Mesenchymal stem cell (in vitro differentiated cells and primary cell): Measurements from ENCODE around the gene TRAK2.

Experiments
- DNase-seq: peaks from one replicate; pipeline ENCODE4 v3.0.0-alpha.2; 2013
- H2AFZ ChIP-seq: one replicate; pipeline ENCODE4 v1.6.1; 2013; ENCODE audit warnings: low read depth, mild to moderate bottlenecking, control low read depth, inconsistent platforms, low read length, moderate library complexity
- H2AK5ac ChIP-seq: 2 replicates; pipeline ENCODE4 v1.6.1; 2013; ENCODE audit warnings: low read length, moderate library complexity, mild to moderate bottlenecking, inconsistent platforms; ENCODE audit not compliant: severe bottlenecking
- H2BK120ac ChIP-seq: one replicate; pipeline ENCODE4 v1.6.1; 2013; ENCODE audit warnings: low read depth, mild to moderate bottlenecking, inconsistent platforms, low read length, moderate library complexity
- H2BK12ac ChIP-seq, 2 experiments: one replicate each; pipeline ENCODE4 v1.6.1; 2013; ENCODE audit warnings: inconsistent platforms in 2 of 2, low read length in 2 of 2, mild to moderate bottlenecking in 2 of 2, moderate library complexity in 2 of 2, control low read depth in 1 of 2
- H2BK15ac ChIP-seq: one replicate; pipeline ENCODE4 v1.6.1; 2013; ENCODE audit warnings: mild to moderate bottlenecking, low read depth, inconsistent platforms; ENCODE audit not compliant: poor library complexity, severe bottlenecking
- H2BK5ac ChIP-seq: 2 replicates; pipeline ENCODE4 v1.6.1; 2013; ENCODE audit warnings: low read depth, mild to moderate bottlenecking, low read length, control low read depth, inconsistent platforms; ENCODE audit not compliant: poor library complexity, severe bottlenecking
- H3K14ac ChIP-seq, 2 experiments: one replicate each; pipeline ENCODE4 v1.6.1; 2013; ENCODE audit warnings: inconsistent platforms in 2 of 2, low read length in 2 of 2, control low read depth in 1 of 2, mild to moderate bottlenecking in 1 of 2, moderate library complexity in 1 of 2
- H3K18ac ChIP-seq, 2 experiments: one replicate each; pipeline ENCODE4 v1.6.1; 2013; ENCODE audit warnings: inconsistent platforms in 2 of 2, low read length in 2 of 2, control low read depth in 1 of 2, low read depth in 1 of 2, mild to moderate bottlenecking in 1 of 2
- H3K23ac ChIP-seq, 2 experiments: one replicate each; pipeline ENCODE4 v1.6.1; 2013; ENCODE audit warnings: inconsistent platforms in 2 of 2, low read length in 2 of 2, mild to moderate bottlenecking in 2 of 2, moderate library complexity in 2 of 2, control low read depth in 1 of 2
- H3K27ac ChIP-seq: 2 replicates; pipeline ENCODE4 v1.5.1; 2013; ENCODE audit warnings: mild to moderate bottlenecking, moderate library complexity, low read length, control low read depth, inconsistent platforms; ENCODE audit not compliant: poor library complexity, severe bottlenecking
- H3K27me3 ChIP-seq, 2 experiments: 2 replicates each; pipeline versions ENCODE4 v1.6.1 to v1.7.0; 2013; ENCODE audit warnings: low read length in 2 of 2, mild to moderate bottlenecking in 2 of 2, moderate library complexity in 2 of 2, control low read depth in 1 of 2, inconsistent platforms in 1 of 2; ENCODE audit not compliant: control insufficient read depth in 1 of 2, insufficient read depth in 1 of 2
- H3K36me3 ChIP-seq, 2 experiments: 2 replicates each; pipeline versions ENCODE4 v1.6.1 to v1.7.0; 2013; ENCODE audit warnings: low read length in 2 of 2, control low read depth in 1 of 2, inconsistent platforms in 1 of 2, low read depth in 1 of 2, mild to moderate bottlenecking in 1 of 2; ENCODE audit not compliant: insufficient read depth in 2 of 2, control insufficient read depth in 1 of 2
- H3K4ac ChIP-seq, 2 experiments: one replicate each; pipeline ENCODE4 v1.6.1; 2013; ENCODE audit warnings: inconsistent platforms in 2 of 2, low read length in 2 of 2, mild to moderate bottlenecking in 2 of 2, moderate library complexity in 2 of 2, control low read depth in 1 of 2, low read depth in 1 of 2
- H3K4me1 ChIP-seq: 2 replicates; pipeline ENCODE4 v1.6.1; 2013; ENCODE audit warnings: low read depth, low read length, control low read depth; ENCODE audit not compliant: control insufficient read depth, insufficient read depth
- H3K4me2 ChIP-seq: 2 replicates; pipeline ENCODE4 v1.6.1; 2013; ENCODE audit warnings: low read length, mild to moderate bottlenecking, inconsistent platforms; ENCODE audit not compliant: poor library complexity, severe bottlenecking
- H3K4me3 ChIP-seq, 2 experiments: 2 replicates each; pipeline versions ENCODE4 v1.5.1 to v1.7.0; 2013; ENCODE audit warnings: low read length in 2 of 2, mild to moderate bottlenecking in 2 of 2, control low read depth in 1 of 2, low read depth in 1 of 2; ENCODE audit not compliant: insufficient read depth in 1 of 2
- H3K79me1 ChIP-seq: replicated peaks from 2 replicates; pipeline ENCODE4 v1.6.1; 2013; ENCODE audit warnings: mild to moderate bottlenecking, control low read depth, low read length, inconsistent platforms; ENCODE audit not compliant: poor library complexity, severe bottlenecking
- H3K9ac ChIP-seq: 2 replicates; pipeline ENCODE4 v1.7.0; 2013; ENCODE audit warnings: mild to moderate bottlenecking, low read length, moderate library complexity
- H3K9me3 ChIP-seq: 2 replicates; pipeline ENCODE4 v1.7.0; 2013; ENCODE audit warnings: mild to moderate bottlenecking, low read length; ENCODE audit not compliant: control insufficient read depth
- H4K8ac ChIP-seq: one replicate; pipeline ENCODE4 v1.6.1; 2013; ENCODE audit warnings: inconsistent platforms, mild to moderate bottlenecking, low read length, moderate library complexity
- H4K91ac ChIP-seq: one replicate; pipeline ENCODE4 v1.6.1; 2013; ENCODE audit warnings: mild to moderate bottlenecking, low read length, inconsistent platforms
- WGBS: methylation state at CpG from one replicate; pipeline ENCODE4 v1.1.7; 2013; ENCODE audit warnings: mixed read lengths; 5-methylcytosine and 5-hydroxymethylcytosine counted together

TRAK2 gene

GRCh38 chr2:201458381-201458780 lies 7.1 kb upstream of the TRAK2 start:
- peaks cover 1% of the 10 kb centered on the region for H3K4me1 ChIP-seq
- H2BK15ac ChIP-seq = no peak overlapping the region
- no peaks in the 10 kb centered on the region for H3K27me3 ChIP-seq
- H4K8ac ChIP-seq = no peak overlapping the region
- H3K4me3 ChIP-seq = no peak overlapping the region
- H3K36me3 ChIP-seq = peaks cover 5 to 75% of the 10 kb centered on the region in 2 experiments
- DNase-seq = no peak
- no peak overlapping the region for H2AFZ ChIP-seq
- no peak overlapping the region for H3K4ac ChIP-seq
- H3K27ac ChIP-seq = no peak overlapping the region
- H3K14ac ChIP-seq = no peak overlapping the region
- peaks cover 7% of the 10 kb centered on the region for H3K9me3 ChIP-seq
- no peak overlapping the region for H3K18ac ChIP-seq
- H2BK120ac ChIP-seq = no peak overlapping the region
- H2BK12ac ChIP-seq = no peak overlapping the region
- no peak overlapping the region for H2BK5ac ChIP-seq
- peaks cover 8% of the 10 kb centered on the region for H3K79me1 ChIP-seq
- H3K23ac ChIP-seq = no peak overlapping the region
- H4K91ac ChIP-seq = no peak overlapping the region
- H3K9ac ChIP-seq = no peak overlapping the region
- no peak overlapping the region for H3K4me2 ChIP-seq
- H2AK5ac ChIP-seq = no peak overlapping the region

GRCh38 chr2:201452922-201453643 lies 1.8 kb upstream of the TRAK2 start:
- H2BK5ac ChIP-seq = no peak overlapping the region
- no peak overlapping the region for H2BK15ac ChIP-seq
- no peak overlapping the region for H2BK120ac ChIP-seq
- H3K9me3 ChIP-seq = no peaks in the 10 kb centered on the region
- peak overlapping the region in 1 of 2 experiments; percentile 99 for H3K4me3 ChIP-seq
- H2AFZ ChIP-seq = no peak overlapping the region
- 89% methylated on average over 1 of the region's 6 CpGs for WGBS
- no peak overlapping the region for H3K27ac ChIP-seq
- H3K4me2 ChIP-seq = no peak overlapping the region
- no peak overlapping the region for H3K23ac ChIP-seq
- H3K9ac ChIP-seq = peak overlapping the region; percentile 96
- no peak overlapping the region for H3K18ac ChIP-seq
- H4K91ac ChIP-seq = no peak overlapping the region
- no peak for DNase-seq
- no peaks in the 10 kb centered on the region for H3K27me3 ChIP-seq
- no peak overlapping the region for H2BK12ac ChIP-seq
- H3K79me1 ChIP-seq = peaks cover 13% of the 10 kb centered on the region
- H3K4me1 ChIP-seq = peaks cover 3% of the 10 kb centered on the region
- no peak overlapping the region for H4K8ac ChIP-seq
- no peak overlapping the region for H2AK5ac ChIP-seq
- no peak overlapping the region for H3K4ac ChIP-seq
- no peak overlapping the region for H3K14ac ChIP-seq
- peaks cover 0 to 38% of the 10 kb centered on the region in 2 experiments for H3K36me3 ChIP-seq

- H3K4me2 ChIP-seq = peak overlapping the region; percentile 86
- H4K8ac ChIP-seq = peak overlapping the region; percentile 55
- peak overlapping the region; percentile 96 for H3K9ac ChIP-seq
- peak overlapping the region in 1 of 2 experiments; percentile 99 for H3K23ac ChIP-seq
- H2BK12ac ChIP-seq = peak overlapping the region in 1 of 2 experiments; percentile 71
- peak overlapping the region; percentile 75 to 99 for H3K4me3 ChIP-seq
- peaks cover 19% of the 10 kb centered on the region for H3K79me1 ChIP-seq
- peaks cover 0 to 43% of the 10 kb centered on the region in 2 experiments for H3K36me3 ChIP-seq
- H2BK15ac ChIP-seq = peak overlapping the region; percentile 67
- peak overlapping the region; percentile 94 for H2AFZ ChIP-seq
- peak overlapping the region; percentile 88 to 89 for H3K18ac ChIP-seq
- peak overlapping the region; percentile 60 to 97 for H3K4ac ChIP-seq
- no peak overlapping the region for H2AK5ac ChIP-seq
- no peaks in the 10 kb centered on the region for H3K27me3 ChIP-seq
- no peak overlapping the region for H3K27ac ChIP-seq
- no peaks in the 10 kb centered on the region for H3K9me3 ChIP-seq
- H3K14ac ChIP-seq = peak overlapping the region in 1 of 2 experiments; percentile 85
- H2BK5ac ChIP-seq = peak overlapping the region; percentile 60
- H4K91ac ChIP-seq = peak overlapping the region; percentile 78
- 9% methylated on average over 48 of the region's 49 CpGs for WGBS
- peak overlapping the region; percentile 84 for H2BK120ac ChIP-seq
- peak; percentile 14 for DNase-seq
- H3K4me1 ChIP-seq = peaks cover 3% of the 10 kb centered on the region
Observed at GRCh38 chr2:201452058-201452921, 1.0 kb upstream of the TRAK2 start.

- Histone ChIP-seq H3K79me1 (peaks cover 24% of the 10 kb centered on the region), H3K27ac (peak overlapping the region; percentile 17), H4K8ac (peak overlapping the region; percentile 29), H2BK5ac (no peak overlapping the region), H3K4me1 (peaks cover 3% of the 10 kb centered on the region), H3K4me2 (peak overlapping the region; percentile 77), H3K9ac (peak overlapping the region; percentile 96), H2AK5ac (no peak overlapping the region), H3K27me3 (no peaks in the 10 kb centered on the region), H3K9me3 (no peaks in the 10 kb centered on the region), H2BK120ac (no peak overlapping the region), H3K4ac (peak overlapping the region in 1 of 2 experiments; percentile 81), H2AFZ (peak overlapping the region; percentile 96), H3K14ac (peak overlapping the region in 1 of 2 experiments; percentile 19), H4K91ac (peak overlapping the region; percentile 36), H3K4me3 (peak overlapping the region; percentile 75 to 99), H3K36me3 (peaks cover 0 to 38% of the 10 kb centered on the region in 2 experiments), H3K23ac (peak overlapping the region in 1 of 2 experiments; percentile 16), H2BK15ac (no peak overlapping the region), H2BK12ac (no peak overlapping the region), H3K18ac (peak overlapping the region; percentile 81 to 91)
- 0% methylated on average over 19 of the region's 20 CpGs for WGBS
- DNase-seq = no peak
Observed at GRCh38 chr2:201450954-201451291, 335 bp downstream of the TRAK2 start.
